Heart right ventricle (tissue), 16 donors: Measurements from ENCODE around the gene EXOC6. TPM values are rescaled to one million over a fixed set of nuclear protein-coding genes. Genes with fewer than 3 reads are reported as not detected.

ENCODE experiments used
- ATAC-seq, 8 donors: fragments of 200-7000 bp; cut with Tn5 transposase; one replicate each; pipeline ENCODE4 v1.9.1; 2020; ENCODE audit warnings: mild to moderate bottlenecking in 8 of 8, moderate library complexity in 8 of 8, moderate number of reproducible peaks in 1 of 8
- DNase-seq, 2 donors: peaks; one replicate each; pipeline ENCODE4 v3.0.0-alpha.2; 2020
- H3K27ac ChIP-seq, 10 donors: fragments of 200-600 bp; sonication (generic) in 2 of 10; one replicate each; pipeline versions ENCODE4 v1.5.0 to v1.8.0; 2020 to 2022; ENCODE audit warnings: mild to moderate bottlenecking in 3 of 10
- H3K27me3 ChIP-seq, 7 donors: fragments of 200-600 bp; one replicate each; pipeline ENCODE4 v1.8.0; 2021 to 2022; ENCODE audit warnings: mild to moderate bottlenecking in 2 of 7
- H3K36me3 ChIP-seq, 9 donors: fragments of 200-600 bp; sonication (generic) in 1 of 9; one replicate each; pipeline versions ENCODE4 v1.5.0 to v1.8.0; 2020 to 2022; ENCODE audit warnings: mild to moderate bottlenecking in 2 of 9
- H3K4me1 ChIP-seq, 9 donors: fragments of 200-600 bp; sonication (generic) in 1 of 9; one replicate each; pipeline versions ENCODE4 v1.5.0 to v1.8.0; 2020 to 2022; ENCODE audit warnings: mild to moderate bottlenecking in 4 of 9
- H3K4me3 ChIP-seq, 10 donors: fragments of 200-600 bp; sonication (generic) in 2 of 10; one replicate each; pipeline versions ENCODE4 v1.5.0 to v1.8.0; 2020 to 2022; ENCODE audit warnings: mild to moderate bottlenecking in 7 of 10, moderate library complexity in 2 of 10
- H3K9me3 ChIP-seq, 11 donors: fragments of 200-600 bp in 10 of 11; sonication (generic) in 2 of 11; one replicate each; pipeline versions ENCODE4 v1.5.0 to v1.8.0; 2013 to 2022; ENCODE audit warnings: mild to moderate bottlenecking in 2 of 11, control low read depth in 1 of 11, moderate library complexity in 1 of 11
- WGBS, 2 donors: extraction: QIAGEN DNeasy Blood & Tissue Kit; methylation state at CpG; one replicate each; pipeline ENCODE4 v1.1.7; 2013; ENCODE audit warnings: inconsistent platforms in 1 of 2; 5-methylcytosine and 5-hydroxymethylcytosine counted together
- intact Hi-C, 10 donors: fragments of 100-400 bp; cut with DNase I; formaldehyde crosslinking; loops; one replicate each; pipeline versions ENCODE4 v1.11.1 to v1.14.2; 2022
- polyA plus RNA-seq, 2 donors: library from polyadenylated mRNA; stranded (reverse); fragments of 200-250 nt; gene quantifications; one replicate each; pipeline ENCODE4 v1.2.3, GENCODE V29; 2013
- total RNA-seq, 10 donors: library from RNA; stranded (reverse); fragmentation: NEBNext Ultra II Directional in 3 of 10; extraction: Animal tissue kit (Norgen Biotek cat#: 25700) in 3 of 10; gene quantifications; one replicate each; pipeline versions ENCODE4 v1.2.1 to v1.2.4, GENCODE V29; 2021 to 2023
- TF ChIP-seq, protein P1 (sequence below), 9 donors: fragments of 200-600 bp; sonication (generic) in 2 of 9; IDR thresholded peaks; one replicate each; pipeline versions ENCODE4 v1.5.0 to v1.8.0; 2021 to 2022; ENCODE audit warnings: antibody characterized with exemption in 9 of 9, mild to moderate bottlenecking in 5 of 9, moderate library complexity in 1 of 9
- donor health status: Arrhythmogenic right ventricular cardiomyopathy.
- donor health status: ischemic (EF 13 %, LVEDD 7.1; RV severe dilation, severe dysfunction).
- donor health status: healthy with polysubstance abuse.
- donor health status: DM: no; HTN: yes; CAD: no.
- donor health status: DM: no; HTN: no; CAD: no.
- donor health status: ischemic (EF 25% LVEDD 6.9; RV normal size, moderate dysfunction).
- donor health status: ischemic (EF 25% LVEDD 5.7; RV mildly dilated, moderate dysfunction).
- donor health status: healthy.
- donor health status: DM: yes; HTN: yes; CAD: no.
- donor health status: Ischemic cardiomyopathy.
- donor health status: ischemic (EF 35%, LVEDD 5.7; RV mildly dilated, moderate dysfunction).
- donor health status: nonischemic (EF 11% LVEDD 7.7; RV severe dilation, severe dysfunction).
- donor health status: DM: yes; HTN: yes; CAD: no.
- donor health status: PGD.
- donor health status: ischemic (EF 29% LVEDD 5.4; RV normal size, mild dysfunction).
- donor health status: nonischemic (EF 23%, LVEDD 6.1; RV moderate dilation, normal function).

EXOC6 gene
- total and polyA plus RNA-seq, 12 donors, result 3.3 to 11.7 (median 9.2) TPM

DNA sequence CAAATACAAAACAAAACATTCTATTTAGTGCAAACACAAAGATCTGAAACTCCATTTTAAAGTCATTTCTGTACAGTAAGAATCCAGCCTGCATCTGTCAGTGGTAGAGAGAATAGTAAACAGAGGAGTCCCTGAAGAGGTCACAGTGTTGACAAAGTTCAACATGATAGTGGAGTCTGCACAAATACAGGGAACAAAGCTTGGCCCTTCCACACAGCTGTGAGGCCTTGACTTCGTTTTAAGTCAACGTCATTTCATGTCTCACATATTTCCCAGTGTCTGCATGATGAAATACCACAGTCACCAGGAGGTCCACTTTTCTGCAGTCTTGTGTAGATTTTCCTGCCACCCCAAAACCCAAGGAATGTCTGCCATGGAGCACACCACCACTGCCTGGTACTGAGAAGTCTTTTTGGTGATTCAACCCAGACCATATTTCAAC, 258.3 kb downstream of the EXOC6 start:
- intact Hi-C loops, result no loop called here
- no peak overlapping the region for H3K27ac ChIP-seq
- no peak for ATAC-seq
- H3K4me1 ChIP-seq, result no peaks in the 10 kb centered on the region
- TF ChIP-seq, protein P1, sequence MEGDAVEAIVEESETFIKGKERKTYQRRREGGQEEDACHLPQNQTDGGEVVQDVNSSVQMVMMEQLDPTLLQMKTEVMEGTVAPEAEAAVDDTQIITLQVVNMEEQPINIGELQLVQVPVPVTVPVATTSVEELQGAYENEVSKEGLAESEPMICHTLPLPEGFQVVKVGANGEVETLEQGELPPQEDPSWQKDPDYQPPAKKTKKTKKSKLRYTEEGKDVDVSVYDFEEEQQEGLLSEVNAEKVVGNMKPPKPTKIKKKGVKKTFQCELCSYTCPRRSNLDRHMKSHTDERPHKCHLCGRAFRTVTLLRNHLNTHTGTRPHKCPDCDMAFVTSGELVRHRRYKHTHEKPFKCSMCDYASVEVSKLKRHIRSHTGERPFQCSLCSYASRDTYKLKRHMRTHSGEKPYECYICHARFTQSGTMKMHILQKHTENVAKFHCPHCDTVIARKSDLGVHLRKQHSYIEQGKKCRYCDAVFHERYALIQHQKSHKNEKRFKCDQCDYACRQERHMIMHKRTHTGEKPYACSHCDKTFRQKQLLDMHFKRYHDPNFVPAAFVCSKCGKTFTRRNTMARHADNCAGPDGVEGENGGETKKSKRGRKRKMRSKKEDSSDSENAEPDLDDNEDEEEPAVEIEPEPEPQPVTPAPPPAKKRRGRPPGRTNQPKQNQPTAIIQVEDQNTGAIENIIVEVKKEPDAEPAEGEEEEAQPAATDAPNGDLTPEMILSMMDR (IDR thresholded peaks at IDR 0.05), result no peak
- DNase-seq, result no peak
- no peak overlapping the region for H3K4me3 ChIP-seq
- 30 to 53% methylated on average over 2 of the region's 2 CpGs for WGBS, 2 donors
- no peaks in the 10 kb centered on the region for H3K36me3 ChIP-seq
- H3K9me3 ChIP-seq, result peaks cover 0 to 14% (median 0%) of the 10 kb centered on the region in 11 donors
- peaks cover 0 to under 1% (median 0%) of the 10 kb centered on the region in 7 donors for H3K27me3 ChIP-seq

Other genes with a start within 250 kb of the EXOC6 start
- 1 to 10 TPM; 1.8 to 8.7 (median 4.3) TPM for gene HHEX, start 158.6 kb upstream of the EXOC6 start, total RNA-seq
- 1 to 10 TPM; 3.8 to 5.2 TPM for gene HHEX, start 158.6 kb upstream of the EXOC6 start, polyA plus RNA-seq
- gene CYP26C1, start 212.3 kb downstream of the EXOC6 start, total RNA-seq, result under 1 TPM in 2 of 10 donors, not detected in 8; 0.08 to 0.15 TPM
- not detected for gene CYP26C1, start 212.3 kb downstream of the EXOC6 start, polyA plus RNA-seq
- not detected for gene CYP26A1, start 225.4 kb downstream of the EXOC6 start, total RNA-seq
- not detected for gene CYP26A1, start 225.4 kb downstream of the EXOC6 start, polyA plus RNA-seq